MM.1S (cell line): Measurements from ENCODE around the gene ZNF823.

Experiments
- DNase-seq: peaks from one replicate; pipeline ENCODE4 v3.0.0-alpha.2; 2015
- H2AFZ ChIP-seq: fragments of 300-600 bp; sonication (generic); 2 replicates; pipeline ENCODE4 v1.6.0; 2016; ENCODE audit warnings: antibody characterized with exemption, low read length
- H3F3A ChIP-seq: fragments of 300-600 bp; sonication (generic); 2 replicates; pipeline ENCODE4 v1.6.1; 2016; ENCODE audit warnings: mild to moderate bottlenecking, antibody characterized with exemption, low read length, moderate library complexity, mixed read lengths; ENCODE audit not compliant: insufficient read depth
- H3K27ac ChIP-seq: fragments of 300-600 bp; sonication (generic); 2 replicates; pipeline ENCODE4 v1.5.1; 2016; ENCODE audit warnings: mild to moderate bottlenecking, low read length
- H3K27me3 ChIP-seq: fragments of 300-600 bp; sonication (generic); replicated peaks from 2 replicates; pipeline ENCODE4 v1.6.0; 2016; ENCODE audit warnings: low read length; ENCODE audit not compliant: insufficient read depth
- H3K36me3 ChIP-seq: fragments of 300-600 bp; sonication (generic); replicated peaks from 2 replicates; pipeline ENCODE4 v1.6.1; 2016; ENCODE audit warnings: mild to moderate bottlenecking, low read length, mixed read lengths; ENCODE audit not compliant: insufficient read depth
- H3K4me1 ChIP-seq: fragments of 300-600 bp; sonication (generic); 2 replicates; pipeline ENCODE4 v1.6.1; 2016; ENCODE audit warnings: low read length, mixed read lengths
- H3K4me2 ChIP-seq: fragments of 300-600 bp; sonication (generic); 2 replicates; pipeline ENCODE4 v1.6.0; 2016; ENCODE audit warnings: low read depth, low read length
- H3K4me3 ChIP-seq: fragments of 300-600 bp; sonication (generic); 2 replicates; pipeline ENCODE4 v1.5.1; 2016; ENCODE audit warnings: low read length, mixed read lengths
- H3K79me2 ChIP-seq: fragments of 300-600 bp; sonication (generic); 2 replicates; pipeline ENCODE4 v1.6.1; 2016; ENCODE audit warnings: mixed run types, low read length, mixed read lengths
- H3K9ac ChIP-seq: fragments of 300-600 bp; sonication (generic); 2 replicates; pipeline ENCODE4 v1.6.1; 2016; ENCODE audit warnings: low read length, mixed read lengths
- H3K9me2 ChIP-seq: fragments of 300-600 bp; sonication (generic); replicated peaks from 2 replicates; pipeline ENCODE4 v1.6.1; 2016; ENCODE audit warnings: mild to moderate bottlenecking, low read length, mixed read lengths; ENCODE audit not compliant: insufficient read depth
- H3K9me3 ChIP-seq: fragments of 300-600 bp; sonication (generic); replicated peaks from 2 replicates; pipeline ENCODE4 v1.6.1; 2016; ENCODE audit warnings: mild to moderate bottlenecking, low read length, mixed read lengths; ENCODE audit not compliant: insufficient read depth
- H4K20me1 ChIP-seq: fragments of 300-600 bp; sonication (generic); 2 replicates; pipeline ENCODE4 v1.6.1; 2016; ENCODE audit warnings: mild to moderate bottlenecking, low read length, moderate library complexity, mixed read lengths; ENCODE audit not compliant: insufficient read depth
- EZH2 ChIP-seq: fragments of 300-600 bp; sonication (generic); optimal IDR thresholded peaks from 2 replicates; pipeline ENCODE3; 2017; ENCODE audit warnings: low read depth, mild to moderate bottlenecking, antibody characterized with exemption, low read length, mixed read lengths
- EZH2phosphoT487 ChIP-seq: fragments of 300-600 bp; sonication (generic); IDR thresholded peaks from 2 replicates; pipeline ENCODE4 v1.6.1; 2018; ENCODE audit warnings: antibody characterized with exemption, low read length
- TF ChIP-seq, protein P1 (sequence below): fragments of 300-600 bp; sonication (generic); IDR thresholded peaks from 2 replicates; pipeline ENCODE4 v1.5.1; 2016; ENCODE audit warnings: antibody characterized with exemption, low read length, mixed read lengths

Gene ZNF823

GRCh38 chr19:11738746-11739620, at the start of gene ZNF823:
ZNF823 (minus strand) TSS chr19:11738946; CDS start chr19:11738819, 127 bp downstream.
- Histone ChIP-seq H2AFZ (peak within 1 kb of the TSS; percentile 100), H3F3A (no peaks in the 10 kb centered on the region), H4K20me1 (no peaks in the 10 kb centered on the region), H3K9me3 (no peaks in the 10 kb centered on the region), H3K4me2 (peak within 1 kb of the TSS; percentile 96), H3K27ac (peak within 1 kb of the TSS; percentile 20; the same call in 1 of the 2 replicates), H3K36me3 (no peaks in the 10 kb centered on the region), H3K4me1 (peaks cover 6% of the 10 kb centered on the region; the same call in 1 of the 2 replicates), H3K79me2 (peaks cover 20% of the 10 kb centered on the region), H3K4me3 (peak within 1 kb of the TSS; percentile 73), H3K27me3 (no peaks in the 10 kb centered on the region), H3K9ac (peak within 1 kb of the TSS; percentile 63), H3K9me2 (no peaks in the 10 kb centered on the region)
- no peak for TF ChIP-seq EZH2
- no peak for TF ChIP-seq EZH2phosphoT487
- TF ChIP-seq, protein P1, sequence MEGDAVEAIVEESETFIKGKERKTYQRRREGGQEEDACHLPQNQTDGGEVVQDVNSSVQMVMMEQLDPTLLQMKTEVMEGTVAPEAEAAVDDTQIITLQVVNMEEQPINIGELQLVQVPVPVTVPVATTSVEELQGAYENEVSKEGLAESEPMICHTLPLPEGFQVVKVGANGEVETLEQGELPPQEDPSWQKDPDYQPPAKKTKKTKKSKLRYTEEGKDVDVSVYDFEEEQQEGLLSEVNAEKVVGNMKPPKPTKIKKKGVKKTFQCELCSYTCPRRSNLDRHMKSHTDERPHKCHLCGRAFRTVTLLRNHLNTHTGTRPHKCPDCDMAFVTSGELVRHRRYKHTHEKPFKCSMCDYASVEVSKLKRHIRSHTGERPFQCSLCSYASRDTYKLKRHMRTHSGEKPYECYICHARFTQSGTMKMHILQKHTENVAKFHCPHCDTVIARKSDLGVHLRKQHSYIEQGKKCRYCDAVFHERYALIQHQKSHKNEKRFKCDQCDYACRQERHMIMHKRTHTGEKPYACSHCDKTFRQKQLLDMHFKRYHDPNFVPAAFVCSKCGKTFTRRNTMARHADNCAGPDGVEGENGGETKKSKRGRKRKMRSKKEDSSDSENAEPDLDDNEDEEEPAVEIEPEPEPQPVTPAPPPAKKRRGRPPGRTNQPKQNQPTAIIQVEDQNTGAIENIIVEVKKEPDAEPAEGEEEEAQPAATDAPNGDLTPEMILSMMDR = no peak
- peak; percentile 98 for DNase-seq

DNA sequence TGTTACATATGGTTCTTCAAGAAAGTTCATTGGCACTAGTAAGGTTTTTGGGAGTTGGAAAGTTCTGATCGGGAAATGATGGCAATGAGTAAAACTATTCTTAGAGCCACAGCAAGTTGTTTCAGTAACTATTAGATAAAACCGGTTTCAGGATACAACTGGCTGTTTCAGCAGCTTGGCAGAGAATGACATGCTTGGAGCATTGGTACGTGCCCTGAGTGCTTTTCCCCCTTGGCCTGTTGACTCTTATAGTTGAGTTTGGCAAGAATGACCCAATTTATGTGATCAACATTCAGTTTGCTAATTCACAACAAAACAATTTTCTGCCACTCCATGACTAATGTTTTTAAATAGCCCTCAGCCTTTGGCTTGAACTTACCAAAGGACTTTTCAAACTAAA, 48.8 kb upstream of the ZNF823 start:
- H3K9ac ChIP-seq = no peak overlapping the region
- H3K27me3 ChIP-seq = no peaks in the 10 kb centered on the region
- H3K9me3 ChIP-seq = 0 out of 2 replicates have a peak, but pooled peaks cover 4% of the 10 kb centered on the region
- no peak for DNase-seq
- peaks cover 4% of the 10 kb centered on the region for H3K36me3 ChIP-seq
- H2AFZ ChIP-seq = no peak overlapping the region
- TF ChIP-seq, protein P1 = no peak
- TF ChIP-seq EZH2 (no peak), EZH2phosphoT487 (no peak)
- H4K20me1 ChIP-seq = no peaks in the 10 kb centered on the region
- no peaks in the 10 kb centered on the region; the same call in 1 of the 2 replicates for H3F3A ChIP-seq
- no peak overlapping the region for H3K4me3 ChIP-seq
- H3K4me2 ChIP-seq = no peak overlapping the region
- no peaks in the 10 kb centered on the region for H3K79me2 ChIP-seq
- H3K4me1 ChIP-seq = no peaks in the 10 kb centered on the region
- no peak overlapping the region for H3K27ac ChIP-seq
- no peaks in the 10 kb centered on the region for H3K9me2 ChIP-seq

DNA sequence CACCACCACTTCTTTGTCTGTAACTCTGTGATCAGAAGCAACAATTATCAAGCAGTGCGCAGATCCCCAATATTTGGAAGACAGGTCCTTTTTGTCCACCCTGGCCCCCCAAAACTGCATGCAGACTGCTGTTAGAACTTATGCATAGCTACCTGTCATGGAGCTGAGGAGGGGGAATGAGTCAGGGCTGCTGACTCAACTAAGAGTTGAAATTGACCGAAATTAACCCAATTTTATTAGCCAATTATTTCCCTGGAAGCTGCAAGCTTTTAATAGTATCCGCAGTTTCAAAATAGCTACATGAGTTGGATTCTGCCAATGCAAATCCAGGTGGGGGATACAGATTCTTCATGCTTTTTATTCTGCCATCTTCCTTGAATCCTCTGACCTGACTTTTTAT, 45.6 kb upstream of the ZNF823 start:
- Histone ChIP-seq H3K4me1 (no peaks in the 10 kb centered on the region), H3K27me3 (no peaks in the 10 kb centered on the region), H3K36me3 (peaks cover 30% of the 10 kb centered on the region), H3K9me2 (no peaks in the 10 kb centered on the region), H3K27ac (no peak overlapping the region), H3K9me3 (0 out of 2 replicates have a peak, but pooled peaks cover 3% of the 10 kb centered on the region), H3K4me3 (no peak overlapping the region), H3F3A (no peaks in the 10 kb centered on the region; the same call in 1 of the 2 replicates), H2AFZ (no peak overlapping the region), H3K79me2 (no peaks in the 10 kb centered on the region), H4K20me1 (no peaks in the 10 kb centered on the region), H3K9ac (no peak overlapping the region), H3K4me2 (no peak overlapping the region)
- TF ChIP-seq, protein P1 = no peak
- TF ChIP-seq EZH2phosphoT487 (no peak), EZH2 (no peak)
- DNase-seq = no peak
